IgD-negative memory B cell (primary cell): Measurements from ENCODE around the gene CDCP1. TPM values are rescaled to one million over a fixed set of nuclear protein-coding genes. Genes with fewer than 3 reads are reported as not detected.
"Not testable (repeated sequence)": the region's sequence is repeated elsewhere in the genome, so short reads cannot be mapped to it uniquely, and the experiment has no call there.

ENCODE experiments used
- H3K27ac Mint-ChIP-seq, 3 donors: one replicate each; pipeline ENCODE4 v1.8.0; 2020 to 2022; ENCODE audit warnings: mild to moderate bottlenecking in 3 of 3, mixed read lengths in 3 of 3, moderate library complexity in 1 of 3
- H3K27me3 Mint-ChIP-seq: one replicate; pipeline ENCODE4 v1.8.0; 2021; ENCODE audit warnings: mixed read lengths
- H3K36me3 Mint-ChIP-seq: one replicate; pipeline ENCODE4 v1.8.0; 2020; ENCODE audit warnings: mild to moderate bottlenecking, mixed read lengths
- H3K4me1 Mint-ChIP-seq, 3 donors: one replicate each; pipeline ENCODE4 v1.8.0; 2020 to 2022; ENCODE audit warnings: mixed read lengths in 3 of 3, mild to moderate bottlenecking in 1 of 3
- H3K4me3 Mint-ChIP-seq, 4 donors: one replicate each; pipeline ENCODE4 v1.8.0; 2020 to 2022; ENCODE audit warnings: mild to moderate bottlenecking in 4 of 4, mixed read lengths in 4 of 4, moderate library complexity in 3 of 4
- H3K9me3 Mint-ChIP-seq, 3 donors: one replicate each; pipeline ENCODE4 v1.8.0; 2020 to 2021; ENCODE audit warnings: mixed read lengths in 3 of 3, mild to moderate bottlenecking in 1 of 3
- polyA plus RNA-seq: library from polyadenylated mRNA; unstranded; fragments of 300-500 nt; fragmentation: Illumina TruSeq; gene quantifications from one replicate; pipeline ENCODE4 v1.2.3, GENCODE V29; 2021

CDCP1 gene
- polyA plus RNA-seq, 1 donor from 2014 or later, result not detected

- no peak overlapping the region for H3K4me3 Mint-ChIP-seq
- peaks cover 0 to 3% (median 0%) of the 10 kb centered on the region in 3 donors for H3K4me1 Mint-ChIP-seq
- H3K27ac Mint-ChIP-seq, result no peak overlapping the region
- peaks cover 8% of the 10 kb centered on the region for H3K27me3 Mint-ChIP-seq
- H3K36me3 Mint-ChIP-seq, result no peaks in the 10 kb centered on the region
- H3K9me3 Mint-ChIP-seq, result no peaks in the 10 kb centered on the region
Observed at GRCh38 chr3:45056608-45057301, 89.4 kb downstream of the CDCP1 start.

- Mint-ChIP-seq H3K27me3 (peaks cover 8% of the 10 kb centered on the region), H3K4me1 (peaks cover 0 to 3% (median 0%) of the 10 kb centered on the region in 3 donors), H3K9me3 (no peaks in the 10 kb centered on the region), H3K4me3 (no peak overlapping the region), H3K36me3 (no peaks in the 10 kb centered on the region), H3K27ac (no peak overlapping the region)
Observed at GRCh38 chr3:45055411-45056143, 90.6 kb downstream of the CDCP1 start.

GRCh38 chr3:45055032-45055410 is 91.2 kb downstream of the CDCP1 start:
- Mint-ChIP-seq H3K27me3 (peaks cover 11% of the 10 kb centered on the region), H3K9me3 (no peaks in the 10 kb centered on the region), H3K36me3 (no peaks in the 10 kb centered on the region), H3K4me3 (no peak overlapping the region), H3K27ac (no peak overlapping the region), H3K4me1 (peaks cover 0 to 1% (median 0%) of the 10 kb centered on the region in 3 donors)

GRCh38 chr3:45054196-45054857 is 91.9 kb downstream of the CDCP1 start:
- H3K4me3 Mint-ChIP-seq, result no peak overlapping the region
- H3K36me3 Mint-ChIP-seq, result no peaks in the 10 kb centered on the region
- H3K9me3 Mint-ChIP-seq, result no peaks in the 10 kb centered on the region
- no peak overlapping the region for H3K27ac Mint-ChIP-seq
- H3K27me3 Mint-ChIP-seq, result peaks cover 16% of the 10 kb centered on the region
- H3K4me1 Mint-ChIP-seq, result no peaks in the 10 kb centered on the region

- not testable (repeated sequence) for H3K4me3 Mint-ChIP-seq, H3K36me3 Mint-ChIP-seq, H3K27ac Mint-ChIP-seq, H3K4me1 Mint-ChIP-seq, H3K9me3 Mint-ChIP-seq
- peaks cover 20% of the 10 kb centered on the region for H3K27me3 Mint-ChIP-seq
Observed at GRCh38 chr3:45053805-45054195, 92.4 kb downstream of the CDCP1 start.

GRCh38 chr3:45051685-45052084 is 94.5 kb downstream of the CDCP1 start:
- Mint-ChIP-seq H3K36me3 (no peaks in the 10 kb centered on the region), H3K4me3 (no peak overlapping the region), H3K27ac (no peak overlapping the region), H3K27me3 (peaks cover 14% of the 10 kb centered on the region), H3K9me3 (no peaks in the 10 kb centered on the region), H3K4me1 (no peaks in the 10 kb centered on the region)

- no peak overlapping the region for H3K27ac Mint-ChIP-seq
- H3K27me3 Mint-ChIP-seq, result peaks cover 16% of the 10 kb centered on the region
- no peaks in the 10 kb centered on the region for H3K36me3 Mint-ChIP-seq
- H3K9me3 Mint-ChIP-seq, result no peaks in the 10 kb centered on the region
- H3K4me1 Mint-ChIP-seq, result no peaks in the 10 kb centered on the region
- H3K4me3 Mint-ChIP-seq, result no peak overlapping the region
Observed at GRCh38 chr3:45049807-45050206, 96.4 kb downstream of the CDCP1 start.

- H3K36me3 Mint-ChIP-seq, result no peaks in the 10 kb centered on the region
- no peak overlapping the region for H3K27ac Mint-ChIP-seq
- H3K4me3 Mint-ChIP-seq, result no peak overlapping the region
- peaks cover 16% of the 10 kb centered on the region for H3K27me3 Mint-ChIP-seq
- H3K4me1 Mint-ChIP-seq, result no peaks in the 10 kb centered on the region
- no peaks in the 10 kb centered on the region for H3K9me3 Mint-ChIP-seq
Observed at GRCh38 chr3:45048244-45048643, 97.9 kb downstream of the CDCP1 start.

- Mint-ChIP-seq H3K9me3 (no peaks in the 10 kb centered on the region), H3K27me3 (peaks cover 2% of the 10 kb centered on the region), H3K4me1 (peaks cover 8% of the 10 kb centered on the region in 3 donors), H3K4me3 (no peak overlapping the region), H3K27ac (no peak overlapping the region), H3K36me3 (no peaks in the 10 kb centered on the region)
Observed at GRCh38 chr3:45043728-45044299, 102.4 kb downstream of the CDCP1 start.

GRCh38 chr3:45042162-45042561 is 104.0 kb downstream of the CDCP1 start:
- Mint-ChIP-seq H3K9me3 (no peaks in the 10 kb centered on the region), H3K27ac (no peak overlapping the region), H3K4me3 (no peak overlapping the region), H3K27me3 (peaks cover 2% of the 10 kb centered on the region), H3K36me3 (no peaks in the 10 kb centered on the region), H3K4me1 (peaks cover 8% of the 10 kb centered on the region in 3 donors)

- H3K4me1 Mint-ChIP-seq, result peaks cover 8% of the 10 kb centered on the region in 3 donors
- H3K4me3 Mint-ChIP-seq, result no peak overlapping the region
- no peak overlapping the region for H3K27ac Mint-ChIP-seq
- H3K9me3 Mint-ChIP-seq, result no peaks in the 10 kb centered on the region
- H3K27me3 Mint-ChIP-seq, result peaks cover 7% of the 10 kb centered on the region
- H3K36me3 Mint-ChIP-seq, result no peaks in the 10 kb centered on the region
Observed at GRCh38 chr3:45041666-45042065, 104.5 kb downstream of the CDCP1 start.

GRCh38 chr3:45037720-45038455 is 108.3 kb downstream of the CDCP1 start:
- peak overlapping the region in 1 of 3 donors; percentile 81 for H3K27ac Mint-ChIP-seq
- no peaks in the 10 kb centered on the region for H3K9me3 Mint-ChIP-seq
- peaks cover 15 to 20% (median 18%) of the 10 kb centered on the region in 3 donors for H3K4me1 Mint-ChIP-seq
- no peaks in the 10 kb centered on the region for H3K36me3 Mint-ChIP-seq
- peak overlapping the region in 2 of 4 donors; percentile 38 to 85 for H3K4me3 Mint-ChIP-seq
- peaks cover 17% of the 10 kb centered on the region for H3K27me3 Mint-ChIP-seq

GRCh38 chr3:45035441-45036301 is 110.5 kb downstream of the CDCP1 start:
- Mint-ChIP-seq H3K27me3 (peaks cover 17% of the 10 kb centered on the region), H3K36me3 (no peaks in the 10 kb centered on the region), H3K4me1 (peaks cover 8 to 13% (median 11%) of the 10 kb centered on the region in 3 donors), H3K27ac (peak overlapping the region in 1 of 3 donors; percentile 57), H3K4me3 (peak overlapping the region in 3 of 4 donors; percentile 57 to 87 (median 83)), H3K9me3 (no peaks in the 10 kb centered on the region)
